Activated CD4-positive, alpha-beta T cell treated with anti-CD3 and anti-CD28 coated beads, Interleukin-2, amount 50 U/mL, for 16 hours (primary cell): ENCODE results near the gene OR1L6.

Source experiments
- DNase-seq: peaks from one replicate; pipeline ENCODE4 v3.0.0-alpha.2; 2020

The OR1L6 gene, protein sequence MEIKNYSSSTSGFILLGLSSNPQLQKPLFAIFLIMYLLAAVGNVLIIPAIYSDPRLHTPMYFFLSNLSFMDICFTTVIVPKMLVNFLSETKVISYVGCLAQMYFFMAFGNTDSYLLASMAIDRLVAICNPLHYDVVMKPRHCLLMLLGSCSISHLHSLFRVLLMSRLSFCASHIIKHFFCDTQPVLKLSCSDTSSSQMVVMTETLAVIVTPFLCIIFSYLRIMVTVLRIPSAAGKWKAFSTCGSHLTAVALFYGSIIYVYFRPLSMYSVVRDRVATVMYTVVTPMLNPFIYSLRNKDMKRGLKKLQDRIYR

DNA sequence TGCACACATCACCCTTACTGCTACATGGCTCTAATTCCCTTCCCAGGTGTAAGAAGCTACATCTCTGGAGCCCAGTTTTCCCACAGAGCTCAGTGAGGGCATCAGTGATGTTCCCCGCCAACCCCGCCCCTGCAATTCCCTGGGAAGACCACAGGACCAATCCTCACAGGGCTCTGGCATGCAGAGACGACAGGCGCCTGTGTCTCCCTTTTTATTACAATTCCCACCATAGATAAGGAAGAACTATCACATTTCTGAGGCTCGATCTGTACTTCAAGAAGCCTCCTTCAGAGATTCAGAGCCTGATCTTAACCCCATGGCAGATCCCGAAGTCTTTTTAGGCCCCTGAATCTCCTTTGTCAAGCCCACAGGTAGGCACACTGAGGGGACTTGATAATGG lies at the start of gene OR1L6:
Gene OR1L6 (plus strand): TSS at position 301 of the 400 bp plus-strand sequence. CDS start 7,545 bp downstream, outside the sequence.
- DNase-seq: no peak

DNA sequence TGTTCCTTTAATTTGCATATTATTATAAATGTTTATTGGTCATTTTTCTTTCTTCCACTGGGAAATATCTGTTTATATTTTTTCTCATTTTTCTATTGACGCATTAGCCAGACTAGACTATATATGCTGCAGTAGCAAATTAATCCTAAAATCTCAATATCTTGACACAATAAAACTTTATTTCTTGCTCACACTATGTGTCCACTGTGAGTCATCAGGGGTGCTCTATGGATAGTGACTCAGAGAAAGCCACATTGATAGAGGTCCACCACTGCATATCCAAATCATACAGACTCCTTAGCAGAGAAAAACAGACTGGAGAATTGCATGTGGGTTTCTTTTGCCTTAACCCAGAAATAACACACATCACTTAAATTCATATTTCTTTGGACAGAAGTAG lies 46.4 kb upstream of the OR1L6 start:
- no peak for DNase-seq

- DNase-seq: no peak
Measured at GRCh38 chr9:122718038-122718437, 24.1 kb upstream of the OR1L6 start.

GRCh38 chr9:122719218-122719617 lies 22.9 kb upstream of the OR1L6 start:
- DNase-seq: no peak

DNA sequence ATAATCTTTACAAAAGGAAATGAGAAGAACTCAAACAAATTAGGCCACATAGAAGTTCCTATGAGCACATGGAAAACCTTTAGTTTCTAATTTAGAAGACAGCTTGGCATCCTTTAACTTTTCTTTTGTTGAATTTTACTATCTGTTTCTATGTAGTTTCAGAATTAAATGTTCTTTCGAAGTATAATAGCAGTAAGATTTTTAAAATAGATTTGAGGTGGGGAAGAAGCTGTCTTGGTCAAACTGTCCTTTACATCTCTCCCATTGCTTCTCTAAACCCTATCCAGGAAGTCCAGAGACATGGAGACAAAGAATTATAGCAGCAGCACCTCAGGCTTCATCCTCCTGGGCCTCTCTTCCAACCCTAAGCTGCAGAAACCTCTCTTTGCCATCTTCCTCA lies 18.4 kb upstream of the OR1L6 start, which contains the start of gene OR1L4:
Gene OR1L4 (plus strand): TSS at position 301 of the 400 bp plus-strand sequence. CDS start 0 bp downstream, at position 301.
- no peak for DNase-seq

GRCh38 chr9:122754825-122755224 lies 12.7 kb downstream of the OR1L6 start:
- DNase-seq: no peak

DNA sequence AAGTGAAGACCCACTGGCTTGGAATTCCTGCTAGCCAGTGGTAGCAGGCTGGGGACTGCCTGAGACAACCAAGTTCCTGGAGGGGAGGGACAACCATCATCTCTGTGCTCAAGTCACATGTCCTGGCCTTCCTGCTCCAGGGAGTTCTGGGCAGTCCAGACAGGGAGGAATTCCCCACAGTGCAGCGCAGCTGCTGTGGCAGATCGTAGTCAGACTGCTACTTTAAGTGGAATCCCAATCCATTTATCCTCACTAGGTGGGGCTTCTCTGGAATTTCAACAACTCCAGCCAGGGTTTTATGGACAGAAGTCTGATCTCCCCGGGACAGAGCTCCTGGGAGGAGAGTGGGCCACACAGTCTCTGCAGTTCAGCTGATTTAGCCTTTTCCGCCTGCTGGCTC lies 25.7 kb downstream of the OR1L6 start:
- DNase-seq: no peak

GRCh38 chr9:122777052-122777451 lies 34.9 kb downstream of the OR1L6 start:
- DNase-seq: no peak

GRCh38 chr9:122777935-122778627 lies 36.0 kb downstream of the OR1L6 start:
- DNase-seq: no peak

DNA sequence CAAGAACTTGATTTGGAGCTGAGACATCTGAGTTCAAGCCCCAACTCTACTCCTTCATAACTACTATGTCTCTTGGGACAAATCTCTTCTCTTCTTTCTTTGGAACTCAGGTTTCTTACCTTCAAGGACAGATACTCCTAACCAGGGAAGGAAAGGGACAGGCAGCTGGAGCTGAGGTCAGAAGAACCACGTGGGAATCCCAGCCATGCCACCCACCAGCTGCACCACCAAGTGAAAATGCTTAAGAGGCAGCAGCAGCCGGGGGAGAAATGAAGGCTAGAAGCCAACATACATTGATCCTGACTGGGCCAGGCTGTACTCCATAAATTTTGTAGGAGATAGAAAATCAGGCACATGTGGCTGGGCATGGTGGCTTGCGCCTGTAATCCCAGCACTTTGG lies 37.1 kb downstream of the OR1L6 start:
- DNase-seq: no peak

DNA sequence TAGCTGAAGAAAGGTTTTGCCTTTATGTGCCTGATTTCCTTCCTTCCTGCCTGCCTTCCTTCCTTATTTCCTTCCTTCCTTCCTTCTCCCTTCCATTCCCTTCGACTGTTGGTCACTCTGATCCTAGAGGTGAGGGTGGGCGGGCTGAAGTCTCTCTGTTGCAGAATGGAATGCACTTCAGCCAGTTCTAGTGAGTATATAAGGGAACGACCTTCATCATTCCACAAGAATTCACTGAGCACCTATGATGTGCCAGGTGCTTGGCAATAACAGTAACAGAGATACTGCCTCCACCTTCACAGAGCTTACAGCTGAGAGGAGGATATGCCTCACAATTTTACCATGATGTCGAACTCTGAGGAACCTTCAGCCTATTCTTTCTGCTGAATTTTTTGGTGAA lies 37.9 kb downstream of the OR1L6 start:
- no peak for DNase-seq

- DNase-seq: no peak
Measured at GRCh38 chr9:122781671-122782070, 39.6 kb downstream of the OR1L6 start.

- DNase-seq: no peak
Measured at GRCh38 chr9:122785269-122785668, 43.2 kb downstream of the OR1L6 start.

- DNase-seq: no peak
Measured at GRCh38 chr9:122786338-122786737, 44.2 kb downstream of the OR1L6 start.

- DNase-seq: no peak
Measured at GRCh38 chr9:122788831-122789230, 46.7 kb downstream of the OR1L6 start, which contains the start of gene OR5C1. Gene OR5C1 (plus strand): TSS chr9:122788933. CDS start chr9:122788933, 0 bp downstream.

DNA sequence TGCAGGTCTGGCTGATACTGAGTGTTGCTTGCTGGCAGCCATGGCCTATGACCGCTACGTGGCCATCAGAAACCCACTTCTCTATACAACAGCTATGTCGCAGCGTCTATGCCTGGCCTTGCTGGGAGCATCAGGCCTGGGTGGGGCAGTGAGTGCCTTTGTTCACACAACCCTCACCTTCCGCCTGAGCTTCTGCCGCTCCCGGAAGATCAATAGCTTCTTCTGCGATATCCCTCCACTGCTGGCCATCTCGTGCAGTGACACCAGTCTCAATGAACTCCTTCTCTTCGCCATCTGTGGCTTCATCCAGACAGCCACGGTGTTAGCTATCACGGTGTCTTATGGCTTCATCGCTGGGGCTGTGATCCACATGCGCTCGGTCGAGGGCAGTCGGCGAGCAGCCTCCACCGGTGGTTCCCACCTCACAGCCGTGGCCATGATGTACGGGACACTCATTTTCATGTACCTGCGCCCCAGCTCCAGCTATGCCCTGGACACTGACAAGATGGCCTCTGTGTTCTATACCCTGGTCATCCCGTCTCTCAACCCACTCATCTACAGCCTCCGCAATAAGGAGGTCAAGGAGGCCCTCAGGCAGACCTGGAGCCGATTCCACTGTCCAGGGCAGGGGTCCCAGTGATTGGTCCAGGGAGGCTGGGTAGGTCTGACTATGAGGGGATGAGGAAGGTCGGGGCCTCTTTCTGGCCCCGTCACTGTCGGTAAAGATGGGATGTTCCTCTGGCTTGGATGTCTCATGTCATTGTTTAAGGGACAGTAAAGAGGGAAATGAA lies 47.3 kb downstream of the OR1L6 start:
- no peak for DNase-seq

GRCh38 chr9:122791872-122792669 lies 50.0 kb downstream of the OR1L6 start:
- DNase-seq: no peak

- no peak for DNase-seq
Measured at GRCh38 chr9:122797316-122798063, 55.4 kb downstream of the OR1L6 start.
